Measurements from ENCODE around the gene KIF13A.
"Not testable (repeated sequence)": the region's sequence is repeated elsewhere in the genome, so short reads cannot be mapped to it uniquely, and the experiment has no call there.

The KIF13A gene

GRCh38 chr6:17768388-17768787 is 219.0 kb downstream of the KIF13A start:
- Histone ChIP-seq H3K27ac (no peak overlapping the region), H3K4me3 (no peak overlapping the region)
- TF ChIP-seq, protein P1, sequence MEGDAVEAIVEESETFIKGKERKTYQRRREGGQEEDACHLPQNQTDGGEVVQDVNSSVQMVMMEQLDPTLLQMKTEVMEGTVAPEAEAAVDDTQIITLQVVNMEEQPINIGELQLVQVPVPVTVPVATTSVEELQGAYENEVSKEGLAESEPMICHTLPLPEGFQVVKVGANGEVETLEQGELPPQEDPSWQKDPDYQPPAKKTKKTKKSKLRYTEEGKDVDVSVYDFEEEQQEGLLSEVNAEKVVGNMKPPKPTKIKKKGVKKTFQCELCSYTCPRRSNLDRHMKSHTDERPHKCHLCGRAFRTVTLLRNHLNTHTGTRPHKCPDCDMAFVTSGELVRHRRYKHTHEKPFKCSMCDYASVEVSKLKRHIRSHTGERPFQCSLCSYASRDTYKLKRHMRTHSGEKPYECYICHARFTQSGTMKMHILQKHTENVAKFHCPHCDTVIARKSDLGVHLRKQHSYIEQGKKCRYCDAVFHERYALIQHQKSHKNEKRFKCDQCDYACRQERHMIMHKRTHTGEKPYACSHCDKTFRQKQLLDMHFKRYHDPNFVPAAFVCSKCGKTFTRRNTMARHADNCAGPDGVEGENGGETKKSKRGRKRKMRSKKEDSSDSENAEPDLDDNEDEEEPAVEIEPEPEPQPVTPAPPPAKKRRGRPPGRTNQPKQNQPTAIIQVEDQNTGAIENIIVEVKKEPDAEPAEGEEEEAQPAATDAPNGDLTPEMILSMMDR (IDR thresholded peaks at IDR 0.05), result no peak
- no peak for DNase-seq (ENCODE audit: low spot score)

DNA sequence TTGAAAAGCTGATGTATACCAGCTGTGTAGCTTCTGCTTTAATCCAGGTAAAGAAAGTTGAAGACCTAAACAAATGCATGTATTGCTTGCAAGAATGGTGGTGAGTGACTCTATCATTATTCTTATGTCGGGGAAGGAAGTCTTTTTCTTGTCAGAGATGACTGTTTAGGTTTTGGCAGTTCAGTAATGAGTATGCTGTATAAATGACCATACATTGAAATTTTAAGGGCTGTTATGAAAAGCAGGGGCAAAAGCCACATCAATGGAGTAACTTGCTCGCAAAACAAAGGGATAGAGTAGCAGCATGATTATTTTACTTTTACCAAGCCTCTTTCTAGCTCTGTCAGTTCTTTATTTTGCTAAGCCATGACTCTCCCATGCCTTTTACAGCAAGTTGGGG is 224.8 kb downstream of the KIF13A start:
- no peak for DNase-seq (ENCODE audit: low spot score)
- no peak overlapping the region for H3K27ac ChIP-seq
- TF ChIP-seq, protein P1 (IDR thresholded peaks at IDR 0.05), result no peak
- no peak overlapping the region for H3K4me3 ChIP-seq

DNA sequence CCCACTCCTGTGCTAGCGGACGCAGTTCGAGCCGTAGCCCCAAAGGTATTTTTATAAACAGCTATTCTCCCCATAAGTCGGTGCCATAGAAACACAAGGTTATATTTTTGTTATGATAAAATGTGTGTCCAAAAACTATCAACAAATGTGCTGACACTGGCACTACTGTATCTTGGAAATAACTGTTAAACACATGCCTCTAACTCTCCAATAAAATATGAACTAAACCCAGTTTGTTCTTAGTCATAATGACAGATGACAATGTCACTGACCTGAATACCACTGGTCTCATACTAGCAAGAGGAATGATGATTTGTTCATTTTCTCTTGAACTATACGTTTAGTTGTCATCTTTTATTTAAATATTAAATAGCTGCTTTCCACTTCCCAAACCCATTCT is 229.3 kb downstream of the KIF13A start:
- TF ChIP-seq, protein P1 (IDR thresholded peaks at IDR 0.05), result no peak
- H3K27ac ChIP-seq, result no peak overlapping the region
- DNase-seq (ENCODE audit: low spot score), result no peak
- no peak overlapping the region for H3K4me3 ChIP-seq

- no peak overlapping the region for H3K27ac ChIP-seq
- no peak overlapping the region for H3K4me3 ChIP-seq
- TF ChIP-seq, protein P1 (IDR thresholded peaks at IDR 0.05), result no peak
- no peak for DNase-seq (ENCODE audit: low spot score)
Observed at GRCh38 chr6:17754254-17754653, 233.2 kb downstream of the KIF13A start.

GRCh38 chr6:17745324-17745723 is 242.1 kb downstream of the KIF13A start:
- H3K27ac ChIP-seq; H3K4me3 ChIP-seq; DNase-seq (ENCODE audit: low spot score): not testable (repeated sequence)

GRCh38 chr6:17744757-17745308 is 242.6 kb downstream of the KIF13A start:
- H3K27ac ChIP-seq; DNase-seq (ENCODE audit: low spot score); H3K4me3 ChIP-seq: not testable (repeated sequence)

DNA sequence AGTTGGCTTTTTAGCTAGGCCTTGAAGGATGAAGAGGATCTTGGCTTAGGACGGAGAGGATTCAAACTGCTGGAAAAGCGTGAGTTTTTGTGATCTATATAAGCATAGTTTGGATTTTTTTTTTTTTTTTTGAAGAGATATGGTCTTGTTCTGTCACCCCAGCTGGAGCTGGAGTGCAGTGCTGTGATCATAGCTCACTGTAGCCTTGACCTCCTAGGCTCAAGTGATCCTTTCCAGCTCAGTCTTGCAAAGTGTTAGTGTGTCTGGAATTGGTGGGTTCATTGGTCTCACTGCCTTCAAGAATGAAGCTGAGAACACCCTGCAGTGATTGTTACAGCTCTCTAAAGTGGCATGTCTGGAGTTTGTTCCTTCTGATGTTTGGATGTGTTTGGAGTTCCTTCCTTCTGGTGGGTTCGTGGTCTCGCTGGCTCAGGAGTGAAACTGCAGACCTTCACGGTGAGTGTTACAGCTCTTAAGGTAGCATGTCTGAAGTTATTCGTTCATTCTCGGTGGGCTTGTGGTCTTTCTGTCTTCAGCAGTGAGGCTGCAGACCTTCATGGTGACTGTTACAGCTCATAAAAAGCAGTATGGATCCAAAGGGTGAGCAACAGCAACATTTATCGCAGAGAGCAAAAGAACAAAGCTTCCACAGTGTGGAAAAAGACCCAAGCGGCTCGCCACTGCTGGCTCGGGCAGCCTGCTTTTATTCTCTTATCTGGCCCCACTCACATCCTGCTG is 243.2 kb downstream of the KIF13A start:
- Histone ChIP-seq H3K4me3 (no peak overlapping the region), H3K27ac (no peak overlapping the region)
- no peak for DNase-seq (ENCODE audit: low spot score)
- TF ChIP-seq, protein P1 (IDR thresholded peaks at IDR 0.05), result no peak

GRCh38 chr6:17741507-17741906 is 245.9 kb downstream of the KIF13A start:
- no peak for DNase-seq (ENCODE audit: low spot score)
- TF ChIP-seq, protein P1 (IDR thresholded peaks at IDR 0.05), result no peak

More at GRCh38 chr6:17741507-17741906, 245.9 kb downstream of the KIF13A start:
- Histone ChIP-seq H3K4me3 (no peak overlapping the region), H3K27ac (no peak overlapping the region)
